ENCODE data around the gene BEST4.

DNA sequence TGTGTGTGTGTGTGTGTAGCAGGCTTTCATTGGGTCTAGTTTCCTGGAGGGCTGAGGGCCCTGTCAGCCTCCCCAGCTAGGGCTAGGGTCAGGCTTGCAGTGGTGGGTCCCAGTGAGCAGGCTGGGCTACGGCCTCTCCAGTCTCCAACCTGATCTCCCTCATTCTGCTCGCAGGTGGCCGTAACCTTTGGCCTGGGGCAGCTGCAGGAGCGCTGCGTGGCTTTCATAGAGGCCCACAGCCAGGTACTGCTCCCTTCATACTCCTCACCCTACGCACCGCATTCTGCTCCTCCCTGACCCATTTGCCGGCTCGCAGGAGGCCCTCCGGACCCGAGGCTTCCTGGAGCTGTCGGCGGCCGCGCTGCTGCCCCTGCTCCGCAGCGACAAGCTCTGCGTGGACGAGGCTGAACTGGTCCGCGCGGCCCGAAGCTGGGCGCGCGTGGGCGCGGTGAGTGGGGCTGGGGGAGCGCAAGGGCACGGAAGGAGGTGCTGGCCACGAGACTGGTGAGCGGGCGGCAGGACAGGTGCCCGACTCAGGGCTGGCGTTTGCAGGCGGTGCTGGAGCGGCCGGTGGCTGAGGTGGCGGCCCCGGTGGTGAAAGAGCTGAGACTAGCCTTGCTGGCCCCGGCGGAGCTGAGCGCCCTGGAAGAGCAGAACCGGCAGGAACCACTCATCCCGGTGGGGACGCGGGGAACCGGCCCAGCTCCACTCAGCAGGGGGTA is 25.0 kb upstream of the BEST4 start:
- no peak for TF ChIP-seq RAD21 (conservative IDR thresholded peaks at IDR 0.05)
- TF ChIP-seq, protein P1, sequence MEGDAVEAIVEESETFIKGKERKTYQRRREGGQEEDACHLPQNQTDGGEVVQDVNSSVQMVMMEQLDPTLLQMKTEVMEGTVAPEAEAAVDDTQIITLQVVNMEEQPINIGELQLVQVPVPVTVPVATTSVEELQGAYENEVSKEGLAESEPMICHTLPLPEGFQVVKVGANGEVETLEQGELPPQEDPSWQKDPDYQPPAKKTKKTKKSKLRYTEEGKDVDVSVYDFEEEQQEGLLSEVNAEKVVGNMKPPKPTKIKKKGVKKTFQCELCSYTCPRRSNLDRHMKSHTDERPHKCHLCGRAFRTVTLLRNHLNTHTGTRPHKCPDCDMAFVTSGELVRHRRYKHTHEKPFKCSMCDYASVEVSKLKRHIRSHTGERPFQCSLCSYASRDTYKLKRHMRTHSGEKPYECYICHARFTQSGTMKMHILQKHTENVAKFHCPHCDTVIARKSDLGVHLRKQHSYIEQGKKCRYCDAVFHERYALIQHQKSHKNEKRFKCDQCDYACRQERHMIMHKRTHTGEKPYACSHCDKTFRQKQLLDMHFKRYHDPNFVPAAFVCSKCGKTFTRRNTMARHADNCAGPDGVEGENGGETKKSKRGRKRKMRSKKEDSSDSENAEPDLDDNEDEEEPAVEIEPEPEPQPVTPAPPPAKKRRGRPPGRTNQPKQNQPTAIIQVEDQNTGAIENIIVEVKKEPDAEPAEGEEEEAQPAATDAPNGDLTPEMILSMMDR (IDR thresholded peaks at IDR 0.05; ENCODE audit: poor library complexity, severe bottlenecking): no peak
- TF ChIP-seq, protein P2, sequence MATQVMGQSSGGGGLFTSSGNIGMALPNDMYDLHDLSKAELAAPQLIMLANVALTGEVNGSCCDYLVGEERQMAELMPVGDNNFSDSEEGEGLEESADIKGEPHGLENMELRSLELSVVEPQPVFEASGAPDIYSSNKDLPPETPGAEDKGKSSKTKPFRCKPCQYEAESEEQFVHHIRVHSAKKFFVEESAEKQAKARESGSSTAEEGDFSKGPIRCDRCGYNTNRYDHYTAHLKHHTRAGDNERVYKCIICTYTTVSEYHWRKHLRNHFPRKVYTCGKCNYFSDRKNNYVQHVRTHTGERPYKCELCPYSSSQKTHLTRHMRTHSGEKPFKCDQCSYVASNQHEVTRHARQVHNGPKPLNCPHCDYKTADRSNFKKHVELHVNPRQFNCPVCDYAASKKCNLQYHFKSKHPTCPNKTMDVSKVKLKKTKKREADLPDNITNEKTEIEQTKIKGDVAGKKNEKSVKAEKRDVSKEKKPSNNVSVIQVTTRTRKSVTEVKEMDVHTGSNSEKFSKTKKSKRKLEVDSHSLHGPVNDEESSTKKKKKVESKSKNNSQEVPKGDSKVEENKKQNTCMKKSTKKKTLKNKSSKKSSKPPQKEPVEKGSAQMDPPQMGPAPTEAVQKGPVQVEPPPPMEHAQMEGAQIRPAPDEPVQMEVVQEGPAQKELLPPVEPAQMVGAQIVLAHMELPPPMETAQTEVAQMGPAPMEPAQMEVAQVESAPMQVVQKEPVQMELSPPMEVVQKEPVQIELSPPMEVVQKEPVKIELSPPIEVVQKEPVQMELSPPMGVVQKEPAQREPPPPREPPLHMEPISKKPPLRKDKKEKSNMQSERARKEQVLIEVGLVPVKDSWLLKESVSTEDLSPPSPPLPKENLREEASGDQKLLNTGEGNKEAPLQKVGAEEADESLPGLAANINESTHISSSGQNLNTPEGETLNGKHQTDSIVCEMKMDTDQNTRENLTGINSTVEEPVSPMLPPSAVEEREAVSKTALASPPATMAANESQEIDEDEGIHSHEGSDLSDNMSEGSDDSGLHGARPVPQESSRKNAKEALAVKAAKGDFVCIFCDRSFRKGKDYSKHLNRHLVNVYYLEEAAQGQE (IDR thresholded peaks at IDR 0.05; ENCODE audit: borderline replicate concordance): no peak
- TF ChIP-seq POLR2AphosphoS5 (IDR thresholded peaks at IDR 0.05): no peak

All from neural cell (in vitro differentiated cells).